ENCODE results near the gene PAQR9.
A peak's percentile ranks its signal among the peaks of the same experiment; 100 is the strongest.

PAQR9 gene

GRCh38 chr3:142953443-142953842 lies 10.0 kb downstream of the PAQR9 start:
- Histone ChIP-seq H3K9me3 (no peaks in the 10 kb centered on the region), H3K36me3 (no peaks in the 10 kb centered on the region), H3K27me3 (no peaks in the 10 kb centered on the region), H3K27ac (no peak overlapping the region), H3K9ac (no peak overlapping the region), H3K4me1 (no peaks in the 10 kb centered on the region), H3K4me2 (no peak overlapping the region), H3K4me3 (no peak overlapping the region), H4K20me1 (no peaks in the 10 kb centered on the region)
- no peak for TF ChIP-seq Cebpa-rat (IDR thresholded peaks at IDR 0.05)

- Histone ChIP-seq H3K4me3 (no peak overlapping the region), H3K4me2 (no peak overlapping the region)
- TF ChIP-seq Cebpa-rat (IDR thresholded peaks at IDR 0.05): no peak
These were observed 10.9 kb downstream of the PAQR9 start for GRCh38 chr3:142952272-142953193.

GRCh38 chr3:142951794-142952193 lies 11.7 kb downstream of the PAQR9 start:
- no peak overlapping the region for H3K9ac ChIP-seq
- no peaks in the 10 kb centered on the region for H4K20me1 ChIP-seq
- TF ChIP-seq Cebpa-rat (IDR thresholded peaks at IDR 0.05): no peak
- no peaks in the 10 kb centered on the region for H3K36me3 ChIP-seq
- H3K4me3 ChIP-seq: no peak overlapping the region
- no peaks in the 10 kb centered on the region for H3K27me3 ChIP-seq
- H3K9me3 ChIP-seq: peaks cover 8% of the 10 kb centered on the region
- H3K27ac ChIP-seq: no peak overlapping the region
- H3K4me2 ChIP-seq: no peak overlapping the region
- no peaks in the 10 kb centered on the region for H3K4me1 ChIP-seq

More at GRCh38 chr3:142952272-142953193, 10.9 kb downstream of the PAQR9 start:
- Histone ChIP-seq H3K36me3 (no peaks in the 10 kb centered on the region), H4K20me1 (no peaks in the 10 kb centered on the region), H3K4me1 (no peaks in the 10 kb centered on the region), H3K9me3 (peaks cover under 1% of the 10 kb centered on the region; the same call in 1 of the 2 replicates), H3K27me3 (no peaks in the 10 kb centered on the region), H3K9ac (no peak overlapping the region), H3K27ac (no peak overlapping the region)

GRCh38 chr3:142950972-142951371 lies 12.5 kb downstream of the PAQR9 start:
- no peak overlapping the region for H3K27ac ChIP-seq
- H4K20me1 ChIP-seq: no peaks in the 10 kb centered on the region
- H3K4me3 ChIP-seq: no peak overlapping the region
- no peak overlapping the region for H3K4me2 ChIP-seq
- H3K27me3 ChIP-seq: no peaks in the 10 kb centered on the region
- H3K9me3 ChIP-seq: peaks cover 8% of the 10 kb centered on the region
- no peaks in the 10 kb centered on the region for H3K36me3 ChIP-seq
- no peak overlapping the region for H3K9ac ChIP-seq
- TF ChIP-seq Cebpa-rat (IDR thresholded peaks at IDR 0.05): no peak
- H3K4me1 ChIP-seq: no peaks in the 10 kb centered on the region

GRCh38 chr3:142947799-142948575 lies 15.5 kb downstream of the PAQR9 start:
- no peak overlapping the region for H3K4me3 ChIP-seq
- H4K20me1 ChIP-seq: no peaks in the 10 kb centered on the region
- no peak for TF ChIP-seq Cebpa-rat (IDR thresholded peaks at IDR 0.05)
- no peak overlapping the region for H3K9ac ChIP-seq
- H3K9me3 ChIP-seq: peaks cover 8% of the 10 kb centered on the region
- no peak overlapping the region for H3K27ac ChIP-seq
- H3K36me3 ChIP-seq: no peaks in the 10 kb centered on the region
- peaks cover 9% of the 10 kb centered on the region; the same call in 1 of the 2 replicates for H3K4me1 ChIP-seq
- H3K27me3 ChIP-seq: no peaks in the 10 kb centered on the region
- H3K4me2 ChIP-seq: no peak overlapping the region

GRCh38 chr3:142947352-142947751 lies 16.1 kb downstream of the PAQR9 start:
- Histone ChIP-seq H3K9ac (no peak overlapping the region), H4K20me1 (no peaks in the 10 kb centered on the region), H3K27me3 (no peaks in the 10 kb centered on the region), H3K4me1 (peaks cover 9% of the 10 kb centered on the region; the same call in 1 of the 2 replicates), H3K9me3 (peaks cover 8% of the 10 kb centered on the region), H3K4me2 (no peak overlapping the region), H3K27ac (no peak overlapping the region), H3K4me3 (no peak overlapping the region), H3K36me3 (no peaks in the 10 kb centered on the region)
- TF ChIP-seq Cebpa-rat (IDR thresholded peaks at IDR 0.05): no peak

GRCh38 chr3:142946861-142947260 lies 16.6 kb downstream of the PAQR9 start:
- Histone ChIP-seq H4K20me1 (no peaks in the 10 kb centered on the region), H3K4me3 (no peak overlapping the region), H3K4me2 (no peak overlapping the region), H3K27me3 (no peaks in the 10 kb centered on the region), H3K27ac (no peak overlapping the region), H3K9me3 (peaks cover 8% of the 10 kb centered on the region), H3K4me1 (peaks cover 9% of the 10 kb centered on the region; the same call in 1 of the 2 replicates), H3K9ac (no peak overlapping the region), H3K36me3 (no peaks in the 10 kb centered on the region)
- TF ChIP-seq Cebpa-rat (IDR thresholded peaks at IDR 0.05): no peak

GRCh38 chr3:142945023-142945422 lies 18.5 kb downstream of the PAQR9 start:
- no peak for TF ChIP-seq Cebpa-rat (IDR thresholded peaks at IDR 0.05)
- Histone ChIP-seq H3K4me1 (peaks cover 9% of the 10 kb centered on the region; the same call in 1 of the 2 replicates), H3K4me3 (no peak overlapping the region), H3K27ac (no peak overlapping the region), H3K9ac (no peak overlapping the region), H3K4me2 (no peak overlapping the region), H3K36me3 (no peaks in the 10 kb centered on the region), H4K20me1 (no peaks in the 10 kb centered on the region), H3K9me3 (peaks cover 8% of the 10 kb centered on the region), H3K27me3 (no peaks in the 10 kb centered on the region)

- peaks cover 9% of the 10 kb centered on the region; the same call in 1 of the 2 replicates for H3K4me1 ChIP-seq
- peak overlapping the region; percentile 27; the same call in 1 of the 2 replicates for H3K4me2 ChIP-seq
- H3K36me3 ChIP-seq: no peaks in the 10 kb centered on the region
- no peak for TF ChIP-seq Cebpa-rat (IDR thresholded peaks at IDR 0.05)
- H4K20me1 ChIP-seq: no peaks in the 10 kb centered on the region
- H3K27ac ChIP-seq: no peak overlapping the region
- H3K4me3 ChIP-seq: no peak overlapping the region
- no peaks in the 10 kb centered on the region for H3K27me3 ChIP-seq
- peaks cover 8% of the 10 kb centered on the region for H3K9me3 ChIP-seq
- no peak overlapping the region for H3K9ac ChIP-seq
These were observed 19.1 kb downstream of the PAQR9 start for GRCh38 chr3:142944342-142944741.

- no peaks in the 10 kb centered on the region for H3K36me3 ChIP-seq
- H3K4me1 ChIP-seq: peaks cover 9% of the 10 kb centered on the region; the same call in 1 of the 2 replicates
- no peak overlapping the region for H3K9ac ChIP-seq
- no peak overlapping the region for H3K27ac ChIP-seq
- H4K20me1 ChIP-seq: no peaks in the 10 kb centered on the region
- no peak overlapping the region for H3K4me2 ChIP-seq
- H3K27me3 ChIP-seq: no peaks in the 10 kb centered on the region
- no peak overlapping the region for H3K4me3 ChIP-seq
- peaks cover 8% of the 10 kb centered on the region for H3K9me3 ChIP-seq
- TF ChIP-seq Cebpa-rat (IDR thresholded peaks at IDR 0.05): no peak
These were observed 19.6 kb downstream of the PAQR9 start for GRCh38 chr3:142943870-142944269.

All from BLaER1 (cell line).